ENCODE results near the gene KDM4E.

KDM4E gene

GRCh38 chr11:95058621-95059020 lies 33.6 kb downstream of the KDM4E start:
- H3K4me3 ChIP-seq (ENCODE audit: low read length), result no peak overlapping the region
- no peaks in the 10 kb centered on the region for H3K36me3 ChIP-seq (ENCODE audit: insufficient read depth, low read length)
- H3K4me1 ChIP-seq (ENCODE audit: insufficient read depth, low read length), result no peaks in the 10 kb centered on the region
- no peak overlapping the region for H2AFZ ChIP-seq (ENCODE audit: low read depth, low read length)
- peaks cover 8% of the 10 kb centered on the region for H3K27me3 ChIP-seq (ENCODE audit: insufficient read depth, low read length)
- no peaks in the 10 kb centered on the region for H3K9me3 ChIP-seq (ENCODE audit: low read length)

DNA sequence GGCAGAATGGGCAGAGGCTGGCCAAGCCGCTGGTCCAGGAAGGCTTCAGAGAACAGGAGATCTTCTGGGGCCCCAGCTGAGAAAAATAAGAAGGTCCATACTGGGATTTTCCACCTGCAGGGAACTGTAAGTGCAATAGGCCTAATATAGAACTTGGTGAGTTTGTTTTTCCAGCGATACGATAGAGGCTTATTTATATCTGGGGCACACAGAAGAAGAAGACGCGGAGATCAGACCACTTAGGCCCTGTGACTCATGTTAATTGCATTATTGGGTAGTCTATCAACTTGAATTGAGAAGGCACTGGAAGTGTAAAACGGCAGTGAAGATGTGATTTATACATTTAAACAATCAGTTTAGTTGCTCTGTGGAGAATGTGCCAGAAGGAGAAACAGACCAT lies 34.0 kb downstream of the KDM4E start:
- Histone ChIP-seq H3K9me3 (ENCODE audit: low read length) (no peaks in the 10 kb centered on the region), H3K36me3 (ENCODE audit: insufficient read depth, low read length) (no peaks in the 10 kb centered on the region), H3K4me3 (ENCODE audit: low read length) (no peak overlapping the region), H3K4me1 (ENCODE audit: insufficient read depth, low read length) (no peaks in the 10 kb centered on the region), H2AFZ (ENCODE audit: low read depth, low read length) (no peak overlapping the region), H3K27me3 (ENCODE audit: insufficient read depth, low read length) (peaks cover 8% of the 10 kb centered on the region)

- Histone ChIP-seq H3K36me3 (ENCODE audit: insufficient read depth, low read length) (no peaks in the 10 kb centered on the region), H3K4me3 (ENCODE audit: low read length) (no peak overlapping the region), H2AFZ (ENCODE audit: low read depth, low read length) (no peak overlapping the region), H3K9me3 (ENCODE audit: low read length) (no peaks in the 10 kb centered on the region), H3K4me1 (ENCODE audit: insufficient read depth, low read length) (peaks cover 10% of the 10 kb centered on the region), H3K27me3 (ENCODE audit: insufficient read depth, low read length) (no peaks in the 10 kb centered on the region)
Observed at GRCh38 chr11:95065336-95065735, 40.3 kb downstream of the KDM4E start.

DNA sequence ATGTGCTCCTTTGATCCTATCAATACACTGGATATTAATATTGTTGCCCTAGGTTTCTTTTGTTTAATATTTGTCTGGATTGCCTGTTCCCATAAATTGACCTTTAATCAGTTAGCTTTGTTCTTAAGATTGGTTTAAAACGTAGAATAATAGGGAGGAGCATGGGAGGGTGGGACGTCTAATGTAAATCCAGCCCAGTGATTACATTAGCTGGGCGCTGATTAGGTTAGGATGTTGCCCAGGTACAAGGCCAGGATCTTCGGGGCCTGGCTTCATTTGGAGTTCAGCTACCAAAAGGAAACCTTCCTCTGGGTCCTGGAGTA lies 41.6 kb downstream of the KDM4E start, which contains the start of gene SRSF8:
SRSF8 (plus strand) TSS at position 204 of the 323 bp plus-strand sequence. CDS start 308 bp downstream, outside the sequence.
- H3K9me3 ChIP-seq (ENCODE audit: low read length), result no peaks in the 10 kb centered on the region
- H2AFZ ChIP-seq (ENCODE audit: low read depth, low read length), result peak within 1 kb of the TSS; percentile 73
- H3K4me3 ChIP-seq (ENCODE audit: low read length), result peak within 1 kb of the TSS; percentile 62
- no peaks in the 10 kb centered on the region for H3K36me3 ChIP-seq (ENCODE audit: insufficient read depth, low read length)
- H3K4me1 ChIP-seq (ENCODE audit: insufficient read depth, low read length), result peaks cover 10% of the 10 kb centered on the region
- no peaks in the 10 kb centered on the region for H3K27me3 ChIP-seq (ENCODE audit: insufficient read depth, low read length)

- H2AFZ ChIP-seq (ENCODE audit: low read depth, low read length), result peak overlapping the region; percentile 73
- H3K9me3 ChIP-seq (ENCODE audit: low read length), result no peaks in the 10 kb centered on the region
- peak overlapping the region; percentile 62 for H3K4me3 ChIP-seq (ENCODE audit: low read length)
- peaks cover 10% of the 10 kb centered on the region for H3K4me1 ChIP-seq (ENCODE audit: insufficient read depth, low read length)
- H3K36me3 ChIP-seq (ENCODE audit: insufficient read depth, low read length), result no peaks in the 10 kb centered on the region
- H3K27me3 ChIP-seq (ENCODE audit: insufficient read depth, low read length), result no peaks in the 10 kb centered on the region
Observed at GRCh38 chr11:95067039-95067840, 42.2 kb downstream of the KDM4E start.

DNA sequence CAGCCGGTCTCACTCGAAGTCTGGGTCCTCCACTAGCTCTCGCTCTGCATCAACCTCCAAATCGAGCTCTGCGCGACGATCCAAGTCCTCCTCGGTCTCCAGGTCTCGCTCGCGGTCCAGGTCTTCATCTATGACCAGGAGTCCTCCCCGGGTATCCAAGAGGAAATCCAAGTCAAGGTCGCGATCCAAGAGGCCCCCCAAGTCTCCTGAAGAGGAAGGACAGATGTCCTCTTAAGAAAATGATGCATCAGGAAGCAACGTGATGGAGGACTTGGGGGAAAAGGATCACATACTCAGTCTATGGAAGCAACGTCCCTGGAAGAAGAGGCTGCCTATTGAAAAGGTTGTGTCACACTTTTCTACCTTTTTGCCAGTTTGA lies 42.8 kb downstream of the KDM4E start:
- H3K4me3 ChIP-seq (ENCODE audit: low read length), result peak overlapping the region; percentile 62
- no peaks in the 10 kb centered on the region for H3K36me3 ChIP-seq (ENCODE audit: insufficient read depth, low read length)
- no peaks in the 10 kb centered on the region for H3K9me3 ChIP-seq (ENCODE audit: low read length)
- peak overlapping the region; percentile 73 for H2AFZ ChIP-seq (ENCODE audit: low read depth, low read length)
- no peaks in the 10 kb centered on the region for H3K27me3 ChIP-seq (ENCODE audit: insufficient read depth, low read length)
- H3K4me1 ChIP-seq (ENCODE audit: insufficient read depth, low read length), result peaks cover 10% of the 10 kb centered on the region

- H3K4me3 ChIP-seq (ENCODE audit: low read length), result peak overlapping the region; percentile 62
- H3K36me3 ChIP-seq (ENCODE audit: insufficient read depth, low read length), result no peaks in the 10 kb centered on the region
- H2AFZ ChIP-seq (ENCODE audit: low read depth, low read length), result peak overlapping the region; percentile 73
- no peaks in the 10 kb centered on the region for H3K27me3 ChIP-seq (ENCODE audit: insufficient read depth, low read length)
- peaks cover 10% of the 10 kb centered on the region for H3K4me1 ChIP-seq (ENCODE audit: insufficient read depth, low read length)
- no peaks in the 10 kb centered on the region for H3K9me3 ChIP-seq (ENCODE audit: low read length)
Observed at GRCh38 chr11:95068549-95068948, 43.5 kb downstream of the KDM4E start.

- H3K36me3 ChIP-seq (ENCODE audit: insufficient read depth, low read length), result no peaks in the 10 kb centered on the region
- no peak overlapping the region for H3K4me3 ChIP-seq (ENCODE audit: low read length)
- no peaks in the 10 kb centered on the region for H3K27me3 ChIP-seq (ENCODE audit: insufficient read depth, low read length)
- H3K4me1 ChIP-seq (ENCODE audit: insufficient read depth, low read length), result peaks cover 10% of the 10 kb centered on the region
- no peak overlapping the region for H2AFZ ChIP-seq (ENCODE audit: low read depth, low read length)
- H3K9me3 ChIP-seq (ENCODE audit: low read length), result no peaks in the 10 kb centered on the region
Observed at GRCh38 chr11:95070471-95070870, 45.4 kb downstream of the KDM4E start.

DNA sequence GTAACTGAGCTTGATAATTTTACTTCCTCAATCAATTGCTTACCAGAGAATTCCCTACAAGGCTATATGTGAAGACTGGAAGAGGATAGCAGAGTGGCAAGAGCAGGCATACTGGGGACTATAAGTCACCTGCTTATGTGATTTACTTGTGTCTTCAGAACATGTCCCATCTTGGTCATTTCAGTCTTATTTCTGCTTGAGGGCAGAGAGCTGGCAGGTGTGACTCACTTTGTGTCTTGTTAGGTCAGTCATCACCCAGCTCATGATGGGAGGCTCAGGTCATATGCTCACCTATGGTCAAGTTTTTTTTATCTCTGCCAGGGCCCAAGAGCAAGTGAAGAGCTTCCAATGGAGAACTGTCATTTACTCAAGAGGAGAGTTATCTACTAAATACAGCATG lies 47.9 kb downstream of the KDM4E start:
- Histone ChIP-seq H3K4me1 (ENCODE audit: insufficient read depth, low read length) (peaks cover 11% of the 10 kb centered on the region), H2AFZ (ENCODE audit: low read depth, low read length) (no peak overlapping the region), H3K36me3 (ENCODE audit: insufficient read depth, low read length) (no peaks in the 10 kb centered on the region), H3K4me3 (ENCODE audit: low read length) (no peak overlapping the region), H3K27me3 (ENCODE audit: insufficient read depth, low read length) (no peaks in the 10 kb centered on the region), H3K9me3 (ENCODE audit: low read length) (no peaks in the 10 kb centered on the region)

GRCh38 chr11:95074792-95075563 lies 49.9 kb downstream of the KDM4E start:
- Histone ChIP-seq H3K27me3 (ENCODE audit: insufficient read depth, low read length) (no peaks in the 10 kb centered on the region), H3K4me3 (ENCODE audit: low read length) (no peak overlapping the region), H3K4me1 (ENCODE audit: insufficient read depth, low read length) (peaks cover 4% of the 10 kb centered on the region), H3K9me3 (ENCODE audit: low read length) (no peaks in the 10 kb centered on the region), H2AFZ (ENCODE audit: low read depth, low read length) (no peak overlapping the region), H3K36me3 (ENCODE audit: insufficient read depth, low read length) (no peaks in the 10 kb centered on the region)

- H3K4me1 ChIP-seq (ENCODE audit: insufficient read depth, low read length), result peaks cover 8% of the 10 kb centered on the region
- no peaks in the 10 kb centered on the region for H3K36me3 ChIP-seq (ENCODE audit: insufficient read depth, low read length)
- no peak overlapping the region for H3K4me3 ChIP-seq (ENCODE audit: low read length)
- H3K9me3 ChIP-seq (ENCODE audit: low read length), result no peaks in the 10 kb centered on the region
- no peaks in the 10 kb centered on the region for H3K27me3 ChIP-seq (ENCODE audit: insufficient read depth, low read length)
- H2AFZ ChIP-seq (ENCODE audit: low read depth, low read length), result no peak overlapping the region
Observed at GRCh38 chr11:95076416-95076815, 51.4 kb downstream of the KDM4E start.

DNA sequence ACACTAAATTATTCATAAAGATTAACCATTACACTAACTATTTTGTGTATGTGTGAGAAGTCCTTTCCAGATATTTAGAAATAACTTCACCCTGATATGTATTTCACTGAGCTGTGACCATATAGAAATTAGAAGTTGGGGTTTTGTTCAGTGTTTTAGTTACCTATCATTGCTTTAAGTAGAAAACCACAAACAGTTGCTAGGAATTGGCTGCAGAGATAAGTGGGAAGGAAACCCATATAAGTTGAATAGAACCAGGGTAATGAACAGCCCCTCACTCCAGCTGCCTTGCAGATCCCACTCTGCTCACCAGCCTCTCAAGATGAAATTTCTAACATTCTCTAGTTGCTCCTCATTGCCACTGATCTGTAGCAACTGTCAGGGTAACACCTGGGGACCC lies 51.9 kb downstream of the KDM4E start:
- Histone ChIP-seq H3K27me3 (ENCODE audit: insufficient read depth, low read length) (no peaks in the 10 kb centered on the region), H3K4me1 (ENCODE audit: insufficient read depth, low read length) (peaks cover 13% of the 10 kb centered on the region), H2AFZ (ENCODE audit: low read depth, low read length) (no peak overlapping the region), H3K9me3 (ENCODE audit: low read length) (no peaks in the 10 kb centered on the region), H3K36me3 (ENCODE audit: insufficient read depth, low read length) (no peaks in the 10 kb centered on the region), H3K4me3 (ENCODE audit: low read length) (no peak overlapping the region)

All from neuron (in vitro differentiated cells).